SU-DHL-6 (cell line): ENCODE results near the gene EXOC6B.
A peak's percentile ranks its signal among the peaks of the same experiment; 100 is the strongest.

Source experiments
- H2AFZ ChIP-seq: fragments of 200-600 bp; sonication (generic); 2 replicates; pipeline ENCODE4 v1.6.1; 2014; ENCODE audit warnings: low read depth, mild to moderate bottlenecking, moderate library complexity, mixed read lengths, antibody characterized with exemption, low read length; ENCODE audit not compliant: severe bottlenecking
- H3F3A ChIP-seq: fragments of 200-600 bp; shearing (Covaris generic); 2 replicates; pipeline ENCODE4 v1.6.0; 2016; ENCODE audit warnings: antibody characterized with exemption, mild to moderate bottlenecking; ENCODE audit not compliant: insufficient read depth
- H3K27ac ChIP-seq: fragments of 200-600 bp; sonication (generic); 2 replicates; pipeline ENCODE4 v1.5.1; 2016; ENCODE audit warnings: low read depth, mild to moderate bottlenecking, low read length, moderate library complexity, mixed read lengths
- H3K27me3 ChIP-seq: fragments of 200-600 bp; sonication (generic), shearing (Covaris generic); 2 replicates; pipeline ENCODE4 v1.6.0; 2014; ENCODE audit warnings: mild to moderate bottlenecking, low read length
- H3K36me3 ChIP-seq: fragments of 200-600 bp; sonication (generic); 2 replicates; pipeline ENCODE4 v1.6.1; 2014; ENCODE audit warnings: mild to moderate bottlenecking, low read length, mixed read lengths
- H3K4me2 ChIP-seq: fragments of 300-600, 200-600 bp; shearing (Covaris generic), sonication (generic); 2 replicates; pipeline ENCODE4 v1.6.0; 2014; ENCODE audit warnings: low read length, low read depth, mild to moderate bottlenecking; ENCODE audit not compliant: poor library complexity, severe bottlenecking
- H3K4me3 ChIP-seq: fragments of 200-600 bp; sonication (generic); 2 replicates; pipeline ENCODE4 v1.5.1; 2014; ENCODE audit warnings: antibody characterized with exemption, low read length, mild to moderate bottlenecking, mixed read lengths; ENCODE audit not compliant: insufficient read depth, poor library complexity, severe bottlenecking
- H3K79me2 ChIP-seq: fragments of 200-600 bp; sonication (generic); 2 replicates; pipeline ENCODE4 v1.6.1; 2014; ENCODE audit warnings: mild to moderate bottlenecking, low read length, moderate library complexity; ENCODE audit not compliant: insufficient read depth
- H3K9ac ChIP-seq: fragments of 200-600 bp; sonication (generic); 2 replicates; pipeline ENCODE4 v1.7.0; 2014; ENCODE audit warnings: mild to moderate bottlenecking, low read length
- H3K9me2 ChIP-seq: fragments of 200-600 bp; sonication (generic); replicated peaks from 2 replicates; pipeline ENCODE4 v1.6.1; 2014; ENCODE audit warnings: low read length; ENCODE audit not compliant: insufficient read depth
- H3K9me3 ChIP-seq: fragments of 200-600 bp; sonication (generic); 2 replicates; pipeline ENCODE4 v1.6.1; 2014; ENCODE audit warnings: low read length, mixed read lengths; ENCODE audit not compliant: insufficient read depth
- H4K20me1 ChIP-seq: fragments of 200-600 bp; sonication (generic); 2 replicates; pipeline ENCODE4 v1.6.1; 2014; ENCODE audit warnings: low read depth, mild to moderate bottlenecking, antibody characterized with exemption, low read length, moderate library complexity, mixed read lengths
- EZH2phosphoT487 ChIP-seq: fragments of 200-600 bp; sonication (generic), shearing (Covaris generic); conservative IDR thresholded peaks from 2 replicates; pipeline ENCODE4 v1.6.1; 2018; ENCODE audit warnings: mild to moderate bottlenecking, antibody characterized with exemption, low read length, moderate library complexity, mixed read lengths
- TF ChIP-seq, protein P1 (sequence below): fragments of 200-600 bp; sonication (generic); IDR thresholded peaks from one replicate; pipeline ENCODE4 v1.5.1; 2017; ENCODE audit warnings: antibody characterized with exemption, mild to moderate bottlenecking, low read length, moderate library complexity; ENCODE audit not compliant: insufficient read depth, poor library complexity, severe bottlenecking

EXOC6B gene

DNA sequence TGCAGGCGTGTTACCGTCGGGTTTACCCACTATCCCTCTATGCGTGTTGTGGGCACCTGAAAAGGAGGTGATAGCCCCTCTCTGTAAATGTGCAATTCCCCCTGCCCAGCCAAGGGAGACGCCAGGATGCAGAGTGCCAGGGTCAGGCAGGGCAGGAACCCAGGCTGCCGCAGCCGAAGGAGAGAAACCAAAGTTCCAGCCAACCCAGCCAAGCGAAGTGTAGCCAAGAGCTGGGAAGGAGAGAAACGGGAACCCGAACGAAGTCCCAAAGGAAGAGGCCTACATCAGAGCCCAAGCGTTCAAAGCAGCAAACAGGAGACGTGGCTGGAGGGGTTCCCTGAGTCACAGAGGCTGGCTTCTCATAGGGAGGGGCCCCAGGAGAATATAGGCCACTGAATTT, 37.2 kb upstream of the EXOC6B start:
- no peaks in the 10 kb centered on the region for H3K79me2 ChIP-seq
- no peaks in the 10 kb centered on the region for H3F3A ChIP-seq
- no peaks in the 10 kb centered on the region for H3K9me3 ChIP-seq
- no peaks in the 10 kb centered on the region for H3K27me3 ChIP-seq
- H4K20me1 ChIP-seq: no peaks in the 10 kb centered on the region
- no peaks in the 10 kb centered on the region for H3K9me2 ChIP-seq
- no peak overlapping the region for H3K9ac ChIP-seq
- no peak overlapping the region for H3K4me3 ChIP-seq
- no peak overlapping the region for H3K27ac ChIP-seq
- no peak overlapping the region for H2AFZ ChIP-seq
- H3K4me2 ChIP-seq: no peak overlapping the region
- H3K36me3 ChIP-seq: no peaks in the 10 kb centered on the region
- TF ChIP-seq, protein P1, sequence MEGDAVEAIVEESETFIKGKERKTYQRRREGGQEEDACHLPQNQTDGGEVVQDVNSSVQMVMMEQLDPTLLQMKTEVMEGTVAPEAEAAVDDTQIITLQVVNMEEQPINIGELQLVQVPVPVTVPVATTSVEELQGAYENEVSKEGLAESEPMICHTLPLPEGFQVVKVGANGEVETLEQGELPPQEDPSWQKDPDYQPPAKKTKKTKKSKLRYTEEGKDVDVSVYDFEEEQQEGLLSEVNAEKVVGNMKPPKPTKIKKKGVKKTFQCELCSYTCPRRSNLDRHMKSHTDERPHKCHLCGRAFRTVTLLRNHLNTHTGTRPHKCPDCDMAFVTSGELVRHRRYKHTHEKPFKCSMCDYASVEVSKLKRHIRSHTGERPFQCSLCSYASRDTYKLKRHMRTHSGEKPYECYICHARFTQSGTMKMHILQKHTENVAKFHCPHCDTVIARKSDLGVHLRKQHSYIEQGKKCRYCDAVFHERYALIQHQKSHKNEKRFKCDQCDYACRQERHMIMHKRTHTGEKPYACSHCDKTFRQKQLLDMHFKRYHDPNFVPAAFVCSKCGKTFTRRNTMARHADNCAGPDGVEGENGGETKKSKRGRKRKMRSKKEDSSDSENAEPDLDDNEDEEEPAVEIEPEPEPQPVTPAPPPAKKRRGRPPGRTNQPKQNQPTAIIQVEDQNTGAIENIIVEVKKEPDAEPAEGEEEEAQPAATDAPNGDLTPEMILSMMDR: no peak

DNA sequence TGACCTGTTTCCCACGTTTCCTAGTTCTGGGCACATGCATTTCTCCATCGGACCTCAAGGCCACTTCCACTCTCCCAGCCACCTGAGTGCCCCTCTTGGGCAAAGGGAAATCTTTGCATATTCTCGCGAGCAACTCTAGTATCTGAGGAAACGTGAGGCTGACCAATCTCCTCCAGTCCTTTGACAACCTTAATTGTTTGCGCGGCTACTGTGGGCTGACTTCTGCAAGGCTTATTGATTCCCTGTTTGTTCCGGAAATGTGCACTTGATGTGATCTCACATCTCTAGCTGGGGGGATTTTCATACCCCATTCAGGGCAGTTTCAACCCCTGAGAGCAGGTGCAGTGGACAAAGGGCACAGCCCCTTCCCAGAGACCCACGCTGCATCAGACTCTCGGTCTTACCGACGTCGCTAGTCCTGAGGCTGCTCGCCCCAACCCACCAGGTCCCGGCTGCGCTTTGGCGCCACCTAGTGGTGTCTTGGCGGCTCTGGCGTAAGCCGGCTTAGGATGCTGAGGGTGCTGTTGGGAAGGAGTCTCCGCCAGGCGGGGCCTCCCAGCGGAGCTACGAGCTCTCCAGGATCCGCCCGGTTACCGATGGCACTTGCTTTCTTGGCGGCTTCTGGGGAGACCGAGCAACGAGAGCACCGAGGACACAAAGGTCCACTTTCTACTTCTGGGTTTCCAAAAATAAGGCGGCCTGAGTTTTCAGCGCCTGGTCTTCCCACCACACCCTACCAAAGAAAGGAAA, 36.6 kb upstream of the EXOC6B start:
- H2AFZ ChIP-seq: peak overlapping the region; percentile 49
- no peaks in the 10 kb centered on the region for H3K79me2 ChIP-seq
- no peak overlapping the region for H3K4me3 ChIP-seq
- TF ChIP-seq, protein P1: peak; percentile 94
- no peak for TF ChIP-seq EZH2phosphoT487
- no peaks in the 10 kb centered on the region for H3K9me2 ChIP-seq
- peak overlapping the region; percentile 8 for H3K4me2 ChIP-seq
- H3K27me3 ChIP-seq: no peaks in the 10 kb centered on the region
- no peaks in the 10 kb centered on the region for H3K9me3 ChIP-seq
- H3F3A ChIP-seq: no peaks in the 10 kb centered on the region
- H3K27ac ChIP-seq: no peak overlapping the region
- H4K20me1 ChIP-seq: no peaks in the 10 kb centered on the region
- no peak overlapping the region for H3K9ac ChIP-seq
- no peaks in the 10 kb centered on the region for H3K36me3 ChIP-seq

DNA sequence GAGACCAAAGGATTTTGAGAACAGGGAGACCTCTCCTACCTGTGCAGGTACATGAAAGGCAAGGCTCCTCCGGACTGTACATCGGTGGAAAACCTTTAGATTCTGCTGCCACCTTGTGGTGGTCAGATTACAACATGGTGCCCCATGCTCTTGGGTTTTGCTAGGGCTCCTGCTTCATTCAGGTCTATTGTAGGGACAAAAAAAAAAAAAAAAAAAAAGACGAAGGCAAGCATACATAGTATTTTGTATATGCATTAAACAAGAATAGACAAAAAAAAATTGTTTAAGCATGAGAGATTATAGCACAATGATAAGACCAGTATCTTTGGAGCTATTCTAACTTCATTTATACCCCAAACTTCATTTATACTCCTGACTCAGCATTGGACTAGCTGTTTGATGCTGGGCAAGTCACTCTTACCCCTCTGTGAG, 34.0 kb upstream of the EXOC6B start:
- Histone ChIP-seq H2AFZ (no peak overlapping the region), H3K79me2 (no peaks in the 10 kb centered on the region), H3K27ac (no peak overlapping the region), H3K4me3 (no peak overlapping the region), H3K36me3 (no peaks in the 10 kb centered on the region), H4K20me1 (no peaks in the 10 kb centered on the region), H3K9me2 (no peaks in the 10 kb centered on the region), H3K9ac (no peak overlapping the region), H3K4me2 (no peak overlapping the region), H3K27me3 (no peaks in the 10 kb centered on the region), H3K9me3 (no peaks in the 10 kb centered on the region), H3F3A (no peaks in the 10 kb centered on the region)
- no peak for TF ChIP-seq EZH2phosphoT487
- TF ChIP-seq, protein P1: peak; percentile 47
